Smooth muscle cell (in vitro differentiated cells): Measurements from ENCODE around the gene SDK1. TPM values are rescaled to one million over a fixed set of nuclear protein-coding genes. Genes with fewer than 3 reads are reported as not detected.

Experiments used
- DNase-seq: peaks from one replicate; lab custom pipeline; 2025; ENCODE audit not compliant: unreplicated experiment; lab: John Stamatoyannopoulos, UW
- H2AFZ ChIP-seq: fragments of 200-600 bp; sonication (generic); 2 replicates; pipeline ENCODE4 v1.6.0; 2016; ENCODE audit warnings: antibody characterized with exemption, low read depth, mild to moderate bottlenecking
- H3F3A ChIP-seq: fragments of 200-600 bp; sonication (generic); 2 replicates; pipeline ENCODE4 v1.6.0; 2017; ENCODE audit warnings: antibody characterized with exemption, low read depth
- H3K27ac ChIP-seq: fragments of 200-600 bp; sonication (generic); 2 replicates; pipeline ENCODE4 v1.5.1; 2016; ENCODE audit warnings: low read depth, mild to moderate bottlenecking
- H3K27me3 ChIP-seq: fragments of 200-600 bp; sonication (generic); 2 replicates; pipeline ENCODE4 v1.6.1; 2016; ENCODE audit warnings: low read depth, mild to moderate bottlenecking
- H3K36me3 ChIP-seq: fragments of 200-600 bp; sonication (generic); 2 replicates; pipeline ENCODE4 v1.5.1; 2016; ENCODE audit warnings: low read depth
- H3K4me1 ChIP-seq: fragments of 200-600 bp; sonication (generic); 2 replicates; pipeline ENCODE4 v1.5.1; 2016; ENCODE audit warnings: low read depth
- H3K4me2 ChIP-seq: fragments of 200-600 bp; sonication (generic); 2 replicates; pipeline ENCODE4 v1.6.0; 2016; ENCODE audit warnings: mild to moderate bottlenecking
- H3K4me3 ChIP-seq: fragments of 200-600 bp; sonication (generic); 2 replicates; pipeline ENCODE4 v1.5.1; 2016; ENCODE audit warnings: mild to moderate bottlenecking
- H3K79me2 ChIP-seq: fragments of 200-600 bp; sonication (generic); 2 replicates; pipeline ENCODE4 v1.6.0; 2016; ENCODE audit warnings: low read depth, mild to moderate bottlenecking
- H3K9ac ChIP-seq: fragments of 200-600 bp; sonication (generic); 2 replicates; pipeline ENCODE4 v1.6.0; 2016; ENCODE audit warnings: low read depth
- H3K9me3 ChIP-seq: fragments of 200-600 bp; sonication (generic); replicated peaks from 2 replicates; pipeline ENCODE4 v1.5.1; 2016; ENCODE audit warnings: low read depth
- H4K20me1 ChIP-seq: fragments of 200-600 bp; sonication (generic); 2 replicates; pipeline ENCODE4 v1.6.0; 2016; ENCODE audit warnings: low read depth
- CTCF ChIP-seq: fragments of 200-600 bp; sonication (generic); IDR thresholded peaks from 2 replicates; pipeline ENCODE4 v1.5.1; 2017; ENCODE audit warnings: borderline replicate concordance, mild to moderate bottlenecking, antibody characterized with exemption; ENCODE audit not compliant: insufficient read depth, poor library complexity, severe bottlenecking
- WGBS: methylation state at CpG from one replicate; pipeline ENCODE4 v1.1.7; 2016; ENCODE audit warnings: low lambda C conversion rate; 5-methylcytosine and 5-hydroxymethylcytosine counted together
- polyA plus RNA-seq: library from polyadenylated mRNA; unstranded; fragments of >200 nt; fragmentation: Nextera tagmentation; extraction: Ambion mirVana; gene quantifications from 2 replicates; pipeline ENCODE4 v1.2.1, GENCODE V29; 2016
- total RNA-seq: library from RNA; depleted of rRNA; stranded (reverse); fragments of >200 nt; gene quantifications from 2 replicates; pipeline ENCODE4 v1.2.3, GENCODE V29; 2014

Gene SDK1
- total and polyA plus RNA-seq, 2 experiments from 2014 or later, result 1.1 to 2.5 TPM

GRCh38 chr7:4070214-4070613 lies 769.2 kb downstream of the SDK1 start:
- Histone ChIP-seq H2AFZ (no peak overlapping the region), H3F3A (no peaks in the 10 kb centered on the region), H3K4me3 (no peak overlapping the region), H3K4me1 (peaks cover 10% of the 10 kb centered on the region), H3K9me3 (no peaks in the 10 kb centered on the region), H3K36me3 (no peaks in the 10 kb centered on the region), H3K9ac (no peak overlapping the region), H3K27me3 (no peaks in the 10 kb centered on the region), H4K20me1 (no peaks in the 10 kb centered on the region), H3K4me2 (no peak overlapping the region), H3K27ac (no peak overlapping the region), H3K79me2 (no peaks in the 10 kb centered on the region)
- no peak for DNase-seq
- no peak for TF ChIP-seq CTCF
- WGBS, result 95% methylated on average over 7 of the region's 7 CpGs

GRCh38 chr7:4071370-4072058 lies 770.5 kb downstream of the SDK1 start:
- WGBS, result 67% methylated on average over 11 of the region's 11 CpGs
- H3F3A ChIP-seq, result no peaks in the 10 kb centered on the region
- H3K27me3 ChIP-seq, result no peaks in the 10 kb centered on the region
- H3K4me1 ChIP-seq, result peaks cover 10% of the 10 kb centered on the region
- no peaks in the 10 kb centered on the region for H4K20me1 ChIP-seq
- H3K36me3 ChIP-seq, result no peaks in the 10 kb centered on the region
- TF ChIP-seq CTCF, result no peak
- no peak overlapping the region for H3K27ac ChIP-seq
- H3K79me2 ChIP-seq, result no peaks in the 10 kb centered on the region
- H3K9me3 ChIP-seq, result no peaks in the 10 kb centered on the region
- H2AFZ ChIP-seq, result peak overlapping the region; percentile 51
- H3K4me3 ChIP-seq, result no peak overlapping the region
- DNase-seq, result no peak
- H3K9ac ChIP-seq, result no peak overlapping the region
- no peak overlapping the region for H3K4me2 ChIP-seq

- Histone ChIP-seq H3K79me2 (no peaks in the 10 kb centered on the region), H4K20me1 (no peaks in the 10 kb centered on the region), H3K9me3 (no peaks in the 10 kb centered on the region), H3K4me2 (no peak overlapping the region), H3K27ac (no peak overlapping the region), H3K9ac (no peak overlapping the region), H3F3A (no peaks in the 10 kb centered on the region), H3K4me1 (peaks cover 6% of the 10 kb centered on the region), H2AFZ (no peak overlapping the region), H3K27me3 (no peaks in the 10 kb centered on the region), H3K36me3 (no peaks in the 10 kb centered on the region), H3K4me3 (no peak overlapping the region)
- no peak for DNase-seq
- 95% methylated on average over 20 of the region's 20 CpGs for WGBS
- no peak for TF ChIP-seq CTCF
These were observed 771.3 kb downstream of the SDK1 start for GRCh38 chr7:4072161-4072925.
